Sigmoid colon (tissue), 3 donors: Measurements from ENCODE around the gene WDFY2.

ENCODE experiments used
- CTCF ChIP-seq, 4 experiments: fragments of 450-650 bp in 3 of 4; fragments of 200-600 bp in 1 of 4; IDR thresholded peaks; one replicate each; pipeline ENCODE4 v1.5.1; 2016 to 2019; ENCODE audit warnings: antibody characterized with exemption in 4 of 4, mild to moderate bottlenecking in 3 of 4, moderate library complexity in 2 of 4
- POLR2A ChIP-seq, 2 donors: fragments of 450-650 bp; IDR thresholded peaks; one replicate each; pipeline ENCODE4 v1.6.1; 2016; ENCODE audit warnings: antibody characterized with exemption in 2 of 2, mild to moderate bottlenecking in 2 of 2, moderate library complexity in 2 of 2

GRCh38 chr13:51603716-51604115 lies 19.5 kb downstream of the WDFY2 start:
- TF ChIP-seq CTCF (IDR thresholded peaks at IDR 0.05) (no peak), POLR2A (IDR thresholded peaks at IDR 0.05) (no peak)
